Neutrophil (primary cell): ENCODE data around the gene GAB1.

Experiments
- H3K27ac ChIP-seq: fragments of 200-600 bp; sonication (generic); 2 replicates; pipeline ENCODE4 v1.5.1; 2016; ENCODE audit warnings: mild to moderate bottlenecking, moderate library complexity
- H3K27me3 ChIP-seq: fragments of 200-600 bp; sonication (generic); 2 replicates; pipeline ENCODE4 v1.6.0; 2016; ENCODE audit warnings: mild to moderate bottlenecking
- H3K36me3 ChIP-seq: fragments of 200-600 bp; sonication (generic); 2 replicates; pipeline ENCODE4 v1.5.1; 2017
- H3K4me1 ChIP-seq, 2 experiments: fragments of 200-600 bp in 1 of 2; sonication (generic) in 1 of 2; 1 replicate in 1 of 2; 2 replicates in 1 of 2; pipeline versions ENCODE4 v1.5.1 to v1.6.1; 2013 to 2016; ENCODE audit warnings: low read depth in 1 of 2, low read length in 1 of 2, mild to moderate bottlenecking in 1 of 2, moderate library complexity in 1 of 2; ENCODE audit not compliant: control insufficient read depth in 1 of 2, insufficient read depth in 1 of 2
- H3K4me3 ChIP-seq, 2 experiments: fragments of 200-600 bp in 1 of 2; sonication (generic) in 1 of 2; 1 replicate in 1 of 2; 2 replicates in 1 of 2; pipeline ENCODE4 v1.5.1; 2013 to 2016; ENCODE audit warnings: low read depth in 1 of 2, low read length in 1 of 2, mild to moderate bottlenecking in 1 of 2, moderate library complexity in 1 of 2
- H3K9me3 ChIP-seq: fragments of 200-600 bp; sonication (generic); 2 replicates; pipeline ENCODE4 v1.5.1; 2016
- TF ChIP-seq, protein P1 (sequence below): fragments of 200-600 bp; sonication (generic); IDR thresholded peaks from 2 replicates; pipeline ENCODE4 v1.5.1; 2016; ENCODE audit warnings: antibody characterized with exemption

GAB1 gene

GRCh38 chr4:143302536-143302935, 34.1 kb upstream of the GAB1 start:
- Histone ChIP-seq H3K4me3 (no peak overlapping the region), H3K9me3 (no peaks in the 10 kb centered on the region), H3K4me1 (no peaks in the 10 kb centered on the region), H3K27ac (no peak overlapping the region), H3K36me3 (no peaks in the 10 kb centered on the region), H3K27me3 (no peaks in the 10 kb centered on the region)
- TF ChIP-seq, protein P1, sequence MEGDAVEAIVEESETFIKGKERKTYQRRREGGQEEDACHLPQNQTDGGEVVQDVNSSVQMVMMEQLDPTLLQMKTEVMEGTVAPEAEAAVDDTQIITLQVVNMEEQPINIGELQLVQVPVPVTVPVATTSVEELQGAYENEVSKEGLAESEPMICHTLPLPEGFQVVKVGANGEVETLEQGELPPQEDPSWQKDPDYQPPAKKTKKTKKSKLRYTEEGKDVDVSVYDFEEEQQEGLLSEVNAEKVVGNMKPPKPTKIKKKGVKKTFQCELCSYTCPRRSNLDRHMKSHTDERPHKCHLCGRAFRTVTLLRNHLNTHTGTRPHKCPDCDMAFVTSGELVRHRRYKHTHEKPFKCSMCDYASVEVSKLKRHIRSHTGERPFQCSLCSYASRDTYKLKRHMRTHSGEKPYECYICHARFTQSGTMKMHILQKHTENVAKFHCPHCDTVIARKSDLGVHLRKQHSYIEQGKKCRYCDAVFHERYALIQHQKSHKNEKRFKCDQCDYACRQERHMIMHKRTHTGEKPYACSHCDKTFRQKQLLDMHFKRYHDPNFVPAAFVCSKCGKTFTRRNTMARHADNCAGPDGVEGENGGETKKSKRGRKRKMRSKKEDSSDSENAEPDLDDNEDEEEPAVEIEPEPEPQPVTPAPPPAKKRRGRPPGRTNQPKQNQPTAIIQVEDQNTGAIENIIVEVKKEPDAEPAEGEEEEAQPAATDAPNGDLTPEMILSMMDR, result no peak

- H3K27me3 ChIP-seq, result no peaks in the 10 kb centered on the region
- TF ChIP-seq, protein P1, result no peak
- H3K36me3 ChIP-seq, result no peaks in the 10 kb centered on the region
- H3K4me3 ChIP-seq, result no peak overlapping the region
- H3K27ac ChIP-seq, result no peak overlapping the region
- H3K9me3 ChIP-seq, result no peaks in the 10 kb centered on the region
- no peaks in the 10 kb centered on the region for H3K4me1 ChIP-seq
Observed at GRCh38 chr4:143306788-143307187, 29.9 kb upstream of the GAB1 start.

GRCh38 chr4:143307531-143307930, 29.1 kb upstream of the GAB1 start:
- H3K36me3 ChIP-seq, result no peaks in the 10 kb centered on the region
- no peaks in the 10 kb centered on the region for H3K9me3 ChIP-seq
- TF ChIP-seq, protein P1, result no peak

GRCh38 chr4:143308377-143308776, 28.3 kb upstream of the GAB1 start:
- Histone ChIP-seq H3K4me1 (no peaks in the 10 kb centered on the region), H3K36me3 (no peaks in the 10 kb centered on the region), H3K27ac (no peak overlapping the region), H3K4me3 (no peak overlapping the region), H3K27me3 (no peaks in the 10 kb centered on the region), H3K9me3 (no peaks in the 10 kb centered on the region)
- TF ChIP-seq, protein P1, result no peak

More at GRCh38 chr4:143307531-143307930, 29.1 kb upstream of the GAB1 start:
- Histone ChIP-seq H3K27ac (no peak overlapping the region), H3K27me3 (no peaks in the 10 kb centered on the region), H3K4me3 (no peak overlapping the region), H3K4me1 (no peaks in the 10 kb centered on the region)

GRCh38 chr4:143311924-143312323, 24.8 kb upstream of the GAB1 start:
- Histone ChIP-seq H3K36me3 (no peaks in the 10 kb centered on the region), H3K4me3 (no peak overlapping the region), H3K27ac (no peak overlapping the region), H3K4me1 (no peaks in the 10 kb centered on the region), H3K9me3 (no peaks in the 10 kb centered on the region), H3K27me3 (no peaks in the 10 kb centered on the region)
- TF ChIP-seq, protein P1, result no peak

DNA sequence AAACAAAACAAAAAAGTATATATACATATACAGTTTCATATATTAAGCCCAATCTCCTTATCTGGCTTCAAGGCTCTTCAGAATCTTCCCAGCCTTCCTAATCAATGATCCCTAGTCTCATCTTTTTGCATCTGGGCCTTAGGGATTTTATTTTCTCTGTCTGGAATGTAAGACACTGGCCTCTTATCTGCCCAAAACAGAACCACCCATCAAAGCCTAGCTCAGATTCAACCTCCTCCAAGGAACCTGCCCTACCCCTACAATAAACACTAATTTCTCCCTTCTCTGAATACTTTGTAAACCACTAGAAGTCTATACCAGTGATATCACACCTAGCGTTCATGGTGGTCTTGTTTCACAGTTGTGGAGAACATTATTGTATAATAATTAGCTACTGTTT, 23.2 kb upstream of the GAB1 start:
- Histone ChIP-seq H3K27me3 (no peaks in the 10 kb centered on the region), H3K27ac (no peak overlapping the region), H3K4me1 (no peaks in the 10 kb centered on the region), H3K36me3 (no peaks in the 10 kb centered on the region), H3K4me3 (no peak overlapping the region), H3K9me3 (no peaks in the 10 kb centered on the region)
- TF ChIP-seq, protein P1, result no peak
